ENCODE measurements around the gene ZG16B.

The ZG16B gene

DNA sequence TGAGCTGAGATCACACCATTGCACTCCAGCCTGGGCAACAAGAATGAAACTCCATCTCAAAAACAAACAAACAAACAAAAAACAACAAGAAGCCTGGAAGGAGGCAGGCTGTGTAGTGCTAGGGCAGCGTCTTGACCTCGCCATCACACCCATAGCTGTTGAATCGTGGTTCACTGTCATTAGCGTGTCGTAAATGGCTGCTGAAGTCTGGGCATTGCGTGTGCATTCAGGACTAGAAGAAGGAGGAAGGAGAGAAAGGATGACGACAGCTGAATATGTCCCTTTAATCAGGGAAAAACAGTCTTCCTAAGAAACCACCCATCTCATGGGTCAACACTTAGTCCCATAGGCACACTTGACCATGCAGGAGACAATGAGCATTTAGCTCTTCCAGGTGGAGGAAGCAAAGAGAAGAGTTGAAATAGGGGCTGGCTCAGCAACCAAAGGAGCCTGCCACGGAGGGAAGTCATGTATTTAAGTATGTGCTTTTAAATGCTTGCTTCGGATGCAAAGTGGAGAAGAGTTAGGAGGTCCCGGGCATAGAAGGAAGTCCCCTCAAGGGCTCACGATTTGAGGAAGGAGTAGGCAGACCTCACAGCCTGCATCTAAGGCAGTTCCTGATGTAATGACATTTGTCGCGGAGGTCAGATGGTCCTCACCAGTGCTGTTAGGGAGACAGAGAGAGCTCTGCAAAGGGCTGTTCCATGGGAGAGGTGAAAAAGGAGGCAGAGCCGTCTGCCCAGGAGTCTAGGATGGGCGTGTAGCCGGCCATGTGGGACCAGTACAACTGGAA is 19.0 kb downstream of the ZG16B start:
- Histone ChIP-seq H3K27me3 (ENCODE audit: control insufficient read depth, low read length) (peaks cover 8% of the 10 kb centered on the region), H3F3A (ENCODE audit: control insufficient read depth, insufficient read depth) (peaks cover 6% of the 10 kb centered on the region), H3K4me1 (ENCODE audit: control insufficient read depth, low read length) (peaks cover 6% of the 10 kb centered on the region), H3K4me3 (ENCODE audit: low read length) (no peak overlapping the region), H3K9me2 (replicated peaks; ENCODE audit: control insufficient read depth, low read length) (no peaks in the 10 kb centered on the region), H3K4me2 (ENCODE audit: low read length) (no peak overlapping the region), H3K9me3 (ENCODE audit: control insufficient read depth, insufficient read depth, low read length) (peaks cover 4% of the 10 kb centered on the region; the same call in 1 of the 2 replicates), H4K20me1 (ENCODE audit: control insufficient read depth, insufficient read depth, low read depth, low read length) (no peaks in the 10 kb centered on the region), H3K27ac (ENCODE audit: low read depth, low read length) (no peak overlapping the region), H3K79me2 (ENCODE audit: control insufficient read depth, low read length) (no peaks in the 10 kb centered on the region), H3K36me3 (ENCODE audit: control insufficient read depth, low read length) (no peaks in the 10 kb centered on the region)
- no peak for TF ChIP-seq CTCF (IDR thresholded peaks at IDR 0.05; ENCODE audit: low read depth, low read length, poor library complexity, severe bottlenecking)
- no peak for TF ChIP-seq EZH2phosphoT487 (IDR thresholded peaks at IDR 0.05; ENCODE audit: borderline replicate concordance, low read length)

DNA sequence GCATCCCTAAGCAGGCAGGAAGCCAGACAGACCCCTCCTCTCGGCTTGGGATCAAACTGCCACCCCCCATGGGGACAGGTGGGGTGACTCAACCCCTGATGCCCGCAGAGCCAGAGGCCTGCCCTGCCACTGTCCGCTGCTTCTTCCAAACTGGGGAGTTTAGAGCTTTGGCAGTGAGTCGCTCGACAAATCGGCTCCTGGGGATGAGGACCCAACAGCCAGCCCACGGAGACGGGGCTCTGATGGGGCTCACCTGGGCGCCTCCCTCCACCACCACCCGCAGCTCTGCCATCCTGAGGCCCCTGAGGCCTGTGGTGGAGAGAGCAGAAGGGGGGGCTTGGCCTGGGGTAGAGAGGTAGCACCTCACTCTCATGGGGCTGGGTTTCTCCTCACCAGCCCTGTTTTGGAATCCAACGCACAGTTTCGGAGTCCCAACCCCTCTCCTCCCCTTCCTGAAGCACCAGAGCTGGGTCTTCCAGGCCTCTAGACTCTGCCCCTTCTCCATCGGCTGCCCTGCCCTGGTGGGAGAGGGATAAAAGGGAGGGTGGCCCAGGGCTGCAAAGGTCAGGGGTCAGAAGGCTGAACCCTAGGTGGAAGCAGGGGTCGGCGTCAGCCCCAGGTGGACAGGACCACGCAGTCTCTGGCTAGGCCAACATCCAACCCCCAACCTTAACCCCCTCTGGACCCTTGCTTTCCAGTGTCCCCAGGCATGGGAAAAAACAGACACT is 22.1 kb downstream of the ZG16B start:
- H3K27ac ChIP-seq (ENCODE audit: low read depth, low read length), result no peak overlapping the region
- H3F3A ChIP-seq (ENCODE audit: control insufficient read depth, insufficient read depth), result no peaks in the 10 kb centered on the region
- no peaks in the 10 kb centered on the region for H3K4me1 ChIP-seq (ENCODE audit: control insufficient read depth, low read length)
- peaks cover 8% of the 10 kb centered on the region for H3K27me3 ChIP-seq (ENCODE audit: control insufficient read depth, low read length)
- no peak overlapping the region for H3K4me2 ChIP-seq (ENCODE audit: low read length)
- TF ChIP-seq CTCF (IDR thresholded peaks at IDR 0.05; ENCODE audit: low read depth, low read length, poor library complexity, severe bottlenecking) (no peak), EZH2phosphoT487 (IDR thresholded peaks at IDR 0.05; ENCODE audit: borderline replicate concordance, low read length) (no peak)
- no peaks in the 10 kb centered on the region for H3K9me2 ChIP-seq (replicated peaks; ENCODE audit: control insufficient read depth, low read length)
- H3K36me3 ChIP-seq (ENCODE audit: control insufficient read depth, low read length), result no peaks in the 10 kb centered on the region
- H3K9me3 ChIP-seq (ENCODE audit: control insufficient read depth, insufficient read depth, low read length), result peaks cover 12% of the 10 kb centered on the region
- no peaks in the 10 kb centered on the region for H4K20me1 ChIP-seq (ENCODE audit: control insufficient read depth, insufficient read depth, low read depth, low read length)
- H3K4me3 ChIP-seq (ENCODE audit: low read length), result no peak overlapping the region
- no peaks in the 10 kb centered on the region for H3K79me2 ChIP-seq (ENCODE audit: control insufficient read depth, low read length)

- Histone ChIP-seq H3K4me2 (ENCODE audit: low read length) (no peak overlapping the region), H3K79me2 (ENCODE audit: control insufficient read depth, low read length) (no peaks in the 10 kb centered on the region), H3K27me3 (ENCODE audit: control insufficient read depth, low read length) (peaks cover 8% of the 10 kb centered on the region), H3K36me3 (ENCODE audit: control insufficient read depth, low read length) (no peaks in the 10 kb centered on the region), H3K4me1 (ENCODE audit: control insufficient read depth, low read length) (no peaks in the 10 kb centered on the region), H3F3A (ENCODE audit: control insufficient read depth, insufficient read depth) (no peaks in the 10 kb centered on the region), H3K9me3 (ENCODE audit: control insufficient read depth, insufficient read depth, low read length) (peaks cover 12% of the 10 kb centered on the region), H4K20me1 (ENCODE audit: control insufficient read depth, insufficient read depth, low read depth, low read length) (no peaks in the 10 kb centered on the region), H3K9me2 (replicated peaks; ENCODE audit: control insufficient read depth, low read length) (no peaks in the 10 kb centered on the region), H3K27ac (ENCODE audit: low read depth, low read length) (no peak overlapping the region), H3K4me3 (ENCODE audit: low read length) (no peak overlapping the region)
- no peak for TF ChIP-seq CTCF (IDR thresholded peaks at IDR 0.05; ENCODE audit: low read depth, low read length, poor library complexity, severe bottlenecking)
- TF ChIP-seq EZH2phosphoT487 (IDR thresholded peaks at IDR 0.05; ENCODE audit: borderline replicate concordance, low read length), result no peak
These were observed 22.8 kb downstream of the ZG16B start for GRCh38 chr16:2852731-2853507.
